GM19463 (cell line): ENCODE measurements around the gene NRN1L.

Source experiments
- ATAC-seq: cut with Tn5 transposase; IDR thresholded peaks from one replicate; pipeline ENCODE4 v1.9.1; 2021; ENCODE audit warnings: mild to moderate bottlenecking, moderate library complexity; ENCODE audit not compliant: unreplicated experiment

Gene NRN1L

DNA sequence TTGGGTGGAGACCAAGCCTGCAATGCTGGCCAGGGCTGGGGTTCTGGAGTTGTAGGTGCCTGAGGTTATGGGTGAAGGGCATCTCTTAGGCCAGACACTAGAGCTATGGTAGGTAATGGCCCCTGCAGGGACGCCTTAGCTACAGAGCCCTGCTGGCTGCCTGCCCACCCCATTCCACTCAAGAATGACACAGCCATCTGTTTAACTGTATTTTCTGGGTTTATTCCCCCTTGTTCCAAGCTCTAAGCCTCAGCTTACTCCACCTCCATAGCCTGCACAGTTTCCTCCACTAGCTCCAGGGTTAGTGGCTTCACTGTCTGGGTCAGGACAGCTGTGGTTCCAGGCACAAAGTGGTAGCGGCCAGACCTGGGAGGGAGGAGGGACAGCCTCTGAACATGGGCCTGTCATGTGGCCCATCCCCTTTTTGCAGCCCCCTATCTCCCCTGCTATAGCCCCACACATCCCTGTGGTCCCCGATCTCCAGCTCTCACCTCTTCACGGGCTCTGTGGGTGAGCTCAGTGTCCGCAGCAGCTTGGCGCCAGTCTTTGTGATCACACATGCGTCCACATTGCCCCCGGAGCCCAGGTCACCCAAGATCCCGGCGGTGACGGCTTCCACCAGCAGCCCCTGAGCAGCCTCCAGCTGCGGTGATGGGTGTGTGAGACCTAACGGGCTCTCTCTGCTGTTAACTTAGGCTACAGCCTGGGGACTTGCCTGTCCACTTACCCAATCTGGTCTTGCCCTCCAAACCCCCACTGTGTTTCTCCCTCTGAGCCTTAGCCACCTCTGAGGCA is 49.8 kb downstream of the NRN1L start:
- ATAC-seq, result no peak

DNA sequence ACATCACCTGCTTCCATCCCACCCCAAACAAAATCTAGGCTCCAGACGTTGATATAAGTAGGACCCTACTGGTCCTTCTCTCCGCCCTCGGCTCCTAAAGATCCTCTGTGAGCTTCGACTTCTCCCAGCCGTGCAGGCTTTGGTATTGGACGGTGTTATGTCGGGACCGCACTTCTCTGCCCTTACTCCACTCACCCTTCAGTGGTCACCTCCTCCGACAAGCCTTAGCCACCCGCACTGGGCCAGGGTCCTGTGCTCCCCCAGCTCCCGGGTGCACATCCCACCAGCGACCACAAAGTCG is 50.4 kb downstream of the NRN1L start:
- ATAC-seq, result no peak

DNA sequence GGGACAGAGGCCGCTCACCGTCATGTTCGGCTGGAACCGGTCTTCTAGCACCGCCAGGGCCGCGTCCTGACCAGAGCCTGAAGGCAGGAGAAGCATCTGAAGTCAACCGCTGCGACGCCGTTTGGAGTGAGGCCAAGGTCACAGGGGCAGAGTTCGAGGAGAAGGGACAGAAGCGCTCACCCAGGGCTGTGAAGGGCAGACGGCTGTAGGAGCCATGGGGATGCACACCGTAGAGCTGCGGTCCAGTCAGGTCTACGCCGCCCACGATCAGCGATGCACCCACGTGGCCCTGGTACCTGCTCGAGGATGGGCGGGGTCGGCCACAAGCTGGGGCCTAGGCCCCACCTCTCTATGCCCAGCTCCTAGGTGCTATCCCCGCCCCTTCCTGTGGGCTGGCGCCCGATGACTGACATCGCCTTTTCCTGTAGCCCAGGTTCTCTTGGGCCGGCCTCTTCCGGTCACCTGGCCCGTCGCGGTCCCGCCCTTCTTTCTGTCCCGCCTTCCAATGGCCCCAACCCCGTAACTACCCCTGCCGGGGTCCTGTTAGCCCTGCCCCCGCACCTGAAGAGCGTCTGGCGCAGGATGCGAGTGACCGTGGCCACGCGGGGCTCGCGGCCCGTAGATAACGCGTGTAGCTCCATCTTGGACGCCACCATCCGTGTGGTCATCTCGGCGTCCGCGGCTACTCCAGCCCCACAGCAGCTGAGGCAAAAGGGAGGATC is 50.9 kb downstream of the NRN1L start:
- ATAC-seq, result peak; percentile 92
